ENCODE measurements around the gene NASP.

Gene NASP

GRCh38 chr1:45545019-45545493, 38.8 kb upstream of the NASP start:
- Histone ChIP-seq H3K27ac (no peak overlapping the region), H3K4me3 (no peak overlapping the region), H3K9ac (ENCODE audit: insufficient read length) (no peak overlapping the region)

DNA sequence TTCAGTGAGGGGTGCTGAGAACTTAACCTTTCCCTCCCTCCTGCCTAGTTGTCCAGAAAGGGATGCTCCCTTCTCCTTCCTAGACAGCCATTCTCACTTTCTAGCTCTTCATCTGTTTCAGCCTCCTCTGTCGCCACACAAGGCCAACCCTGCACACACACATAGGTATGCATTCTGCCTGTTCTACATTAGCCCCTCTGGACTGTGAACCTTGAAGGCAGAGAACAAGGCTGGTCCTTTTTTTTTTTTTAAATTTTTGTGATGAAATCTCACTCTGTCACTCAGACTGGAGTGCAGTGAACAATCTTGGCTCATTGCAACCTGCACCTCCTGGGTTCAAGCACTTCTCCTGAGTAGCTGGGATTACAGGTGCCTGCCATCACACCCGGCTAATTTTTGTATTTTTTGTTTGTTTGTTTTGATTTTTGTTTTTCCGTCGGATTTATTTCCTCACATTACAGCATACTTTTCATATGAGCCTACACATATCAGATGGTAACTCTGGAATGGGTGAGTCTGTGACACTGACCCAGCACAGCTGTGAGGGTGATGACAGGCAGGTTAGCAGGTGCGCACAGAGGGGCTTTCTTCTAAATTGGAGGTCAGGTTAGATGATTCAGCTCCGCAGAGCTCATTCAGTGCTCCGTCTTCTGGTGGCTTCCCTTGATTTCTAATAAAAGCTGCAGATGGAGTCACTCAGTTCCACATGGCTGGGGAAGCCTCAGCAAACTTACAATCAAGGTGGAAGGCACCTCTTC, 38.1 kb upstream of the NASP start:
- DNase-seq (ENCODE audit: low read depth, low spot score): no peak
- no peaks in the 10 kb centered on the region for H3K9me3 ChIP-seq (ENCODE audit: low read depth, low read length)
- H3K9ac ChIP-seq (ENCODE audit: insufficient read length): no peak overlapping the region
- no peaks in the 10 kb centered on the region for H3K36me3 ChIP-seq (ENCODE audit: insufficient read depth, low read length)
- no peak overlapping the region for H3K27ac ChIP-seq
- TF ChIP-seq EZH2 (IDR thresholded peaks at IDR 0.05) (no peak), POLR2AphosphoS5 (IDR thresholded peaks at IDR 0.05; ENCODE audit: borderline replicate concordance, low read depth, low read length) (no peak), FOXP2 (optimal IDR thresholded peaks at IDR 0.05; ENCODE audit: control extremely low read depth, extremely low read length, insufficient read depth) (no peak)
- no peak overlapping the region for H3K4me3 ChIP-seq

More at GRCh38 chr1:45545019-45545493, 38.8 kb upstream of the NASP start:
- no peaks in the 10 kb centered on the region for H3K9me3 ChIP-seq (ENCODE audit: low read depth, low read length)
- no peaks in the 10 kb centered on the region for H3K36me3 ChIP-seq (ENCODE audit: insufficient read depth, low read length)
- no peak for DNase-seq (ENCODE audit: low read depth, low spot score)
- TF ChIP-seq FOXP2 (optimal IDR thresholded peaks at IDR 0.05; ENCODE audit: control extremely low read depth, extremely low read length, insufficient read depth): no peak
- no peak for TF ChIP-seq EZH2 (IDR thresholded peaks at IDR 0.05)
- TF ChIP-seq POLR2AphosphoS5 (IDR thresholded peaks at IDR 0.05; ENCODE audit: borderline replicate concordance, low read depth, low read length): no peak

DNA sequence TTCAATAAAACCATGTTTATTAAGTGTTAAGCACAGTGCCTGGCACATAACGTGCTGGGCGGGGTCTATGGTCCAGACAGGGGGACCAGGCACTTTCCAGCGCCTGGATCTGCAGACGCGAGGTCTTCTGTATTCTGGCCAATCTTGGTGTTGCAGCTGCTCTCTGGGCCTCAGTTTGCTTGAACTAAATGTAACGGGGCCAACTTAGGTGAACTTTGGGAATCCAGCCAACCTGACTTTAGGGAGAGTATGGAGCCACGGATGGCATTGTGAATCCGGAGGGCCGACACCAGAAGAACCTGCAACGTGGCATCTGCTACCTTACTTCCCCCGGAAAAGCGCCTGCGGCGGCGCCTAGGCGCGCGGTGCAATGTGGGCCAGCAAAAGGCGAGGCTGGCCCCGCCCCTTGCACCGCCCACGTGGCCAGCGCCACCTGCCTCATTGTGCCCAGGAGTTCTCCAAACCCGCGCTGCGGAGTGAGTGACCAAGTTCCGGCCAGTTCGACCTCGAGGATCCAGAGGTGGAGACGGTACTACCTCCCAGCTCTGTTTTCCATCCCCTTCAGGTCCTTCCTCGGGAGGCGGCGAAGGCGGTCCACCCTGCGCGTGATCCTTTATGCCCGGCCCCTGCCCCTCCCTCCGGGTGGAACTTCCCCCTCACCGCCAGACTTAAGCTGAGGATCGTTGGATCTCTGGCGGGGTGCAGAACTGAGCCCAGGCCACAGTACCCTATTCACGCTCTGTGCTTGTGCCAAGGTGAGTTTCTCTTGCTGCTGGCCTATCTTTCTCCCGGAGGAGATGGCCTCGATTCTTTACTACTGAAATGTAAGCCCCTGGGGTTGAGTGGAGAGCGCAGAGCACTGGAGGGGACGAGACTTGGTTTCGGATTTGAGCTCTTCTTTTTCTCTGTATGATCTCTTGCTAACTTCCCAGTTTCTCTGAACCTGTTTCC, 33.2 kb upstream of the NASP start, which contains the start of gene AKR1A1:
Gene AKR1A1 (plus strand): TSS at position 426 of the 951 bp plus-strand sequence. CDS start 10,969 bp downstream, outside the sequence.
- H3K9me3 ChIP-seq (ENCODE audit: low read depth, low read length): no peaks in the 10 kb centered on the region
- H3K4me3 ChIP-seq: peak within 1 kb of the TSS; percentile 99
- no peak for DNase-seq (ENCODE audit: low read depth, low spot score)
- peaks cover 23% of the 10 kb centered on the region for H3K36me3 ChIP-seq (ENCODE audit: insufficient read depth, low read length)
- H3K9ac ChIP-seq (ENCODE audit: insufficient read length): peak within 1 kb of the TSS; percentile 95
- TF ChIP-seq POLR2AphosphoS5 (IDR thresholded peaks at IDR 0.05; ENCODE audit: borderline replicate concordance, low read depth, low read length): peak; percentile 98
- TF ChIP-seq EZH2 (IDR thresholded peaks at IDR 0.05): no peak
- H3K27ac ChIP-seq: peak within 1 kb of the TSS; percentile 76

DNA sequence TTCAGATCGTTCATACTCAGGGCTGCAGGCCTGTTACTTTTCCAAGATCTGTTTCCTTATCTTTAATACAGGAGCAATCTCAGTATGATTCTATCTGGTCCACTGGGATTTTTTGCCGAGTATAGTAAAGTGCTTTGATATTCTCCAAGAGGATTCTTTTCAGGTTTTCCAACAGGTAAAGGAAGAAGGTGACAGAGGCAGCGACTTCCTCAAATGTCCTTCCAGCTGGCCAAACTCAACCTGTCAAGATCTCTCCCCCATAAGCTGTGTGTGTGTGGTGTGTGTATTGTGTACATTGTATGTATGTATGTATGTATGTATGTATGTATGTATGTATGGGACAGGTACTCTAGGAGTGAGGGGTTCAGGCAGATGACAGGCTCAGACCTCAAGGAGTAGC, 32.2 kb upstream of the NASP start:
- no peak overlapping the region for H3K27ac ChIP-seq
- H3K4me3 ChIP-seq: peak overlapping the region; percentile 99
- DNase-seq (ENCODE audit: low read depth, low spot score): no peak
- peak overlapping the region; percentile 95 for H3K9ac ChIP-seq (ENCODE audit: insufficient read length)
- TF ChIP-seq POLR2AphosphoS5 (IDR thresholded peaks at IDR 0.05; ENCODE audit: borderline replicate concordance, low read depth, low read length) (no peak), FOXP2 (optimal IDR thresholded peaks at IDR 0.05; ENCODE audit: control extremely low read depth, extremely low read length, insufficient read depth) (no peak), EZH2 (IDR thresholded peaks at IDR 0.05) (no peak)
- no peaks in the 10 kb centered on the region for H3K9me3 ChIP-seq (ENCODE audit: low read depth, low read length)
- H3K36me3 ChIP-seq (ENCODE audit: insufficient read depth, low read length): peaks cover 29% of the 10 kb centered on the region

GRCh38 chr1:45552331-45552730, 31.5 kb upstream of the NASP start:
- H3K36me3 ChIP-seq (ENCODE audit: insufficient read depth, low read length): peaks cover 29% of the 10 kb centered on the region
- H3K27ac ChIP-seq: no peak overlapping the region
- peak overlapping the region; percentile 99 for H3K4me3 ChIP-seq
- H3K9ac ChIP-seq (ENCODE audit: insufficient read length): peak overlapping the region; percentile 95
- TF ChIP-seq FOXP2 (optimal IDR thresholded peaks at IDR 0.05; ENCODE audit: control extremely low read depth, extremely low read length, insufficient read depth) (no peak), POLR2AphosphoS5 (IDR thresholded peaks at IDR 0.05; ENCODE audit: borderline replicate concordance, low read depth, low read length) (no peak), EZH2 (IDR thresholded peaks at IDR 0.05) (no peak)
- H3K9me3 ChIP-seq (ENCODE audit: low read depth, low read length): no peaks in the 10 kb centered on the region
- DNase-seq (ENCODE audit: low read depth, low spot score): no peak

GRCh38 chr1:45554198-45554597, 29.6 kb upstream of the NASP start:
- TF ChIP-seq POLR2AphosphoS5 (IDR thresholded peaks at IDR 0.05; ENCODE audit: borderline replicate concordance, low read depth, low read length) (no peak), FOXP2 (optimal IDR thresholded peaks at IDR 0.05; ENCODE audit: control extremely low read depth, extremely low read length, insufficient read depth) (no peak), EZH2 (IDR thresholded peaks at IDR 0.05) (no peak)
- H3K9ac ChIP-seq (ENCODE audit: insufficient read length): no peak overlapping the region
- no peak overlapping the region for H3K27ac ChIP-seq
- H3K36me3 ChIP-seq (ENCODE audit: insufficient read depth, low read length): peaks cover 34% of the 10 kb centered on the region
- no peaks in the 10 kb centered on the region for H3K9me3 ChIP-seq (ENCODE audit: low read depth, low read length)
- DNase-seq (ENCODE audit: low read depth, low spot score): no peak
- no peak overlapping the region for H3K4me3 ChIP-seq

GRCh38 chr1:45557422-45557944, 26.4 kb upstream of the NASP start:
- no peak for DNase-seq (ENCODE audit: low read depth, low spot score)
- no peak overlapping the region for H3K4me3 ChIP-seq
- no peak for TF ChIP-seq EZH2 (IDR thresholded peaks at IDR 0.05)
- H3K36me3 ChIP-seq (ENCODE audit: insufficient read depth, low read length): peaks cover 48% of the 10 kb centered on the region
- no peak overlapping the region for H3K9ac ChIP-seq (ENCODE audit: insufficient read length)
- no peaks in the 10 kb centered on the region for H3K9me3 ChIP-seq (ENCODE audit: low read depth, low read length)
- no peak overlapping the region for H3K27ac ChIP-seq

- Histone ChIP-seq H3K9me3 (ENCODE audit: low read depth, low read length) (no peaks in the 10 kb centered on the region), H3K4me3 (no peak overlapping the region), H3K27ac (no peak overlapping the region), H3K9ac (ENCODE audit: insufficient read length) (no peak overlapping the region), H3K36me3 (ENCODE audit: insufficient read depth, low read length) (peaks cover 67% of the 10 kb centered on the region)
- DNase-seq (ENCODE audit: low read depth, low spot score): no peak
- TF ChIP-seq POLR2AphosphoS5 (IDR thresholded peaks at IDR 0.05; ENCODE audit: borderline replicate concordance, low read depth, low read length): no peak
- TF ChIP-seq EZH2 (IDR thresholded peaks at IDR 0.05): no peak
- no peak for TF ChIP-seq FOXP2 (optimal IDR thresholded peaks at IDR 0.05; ENCODE audit: control extremely low read depth, extremely low read length, insufficient read depth)
Observed at GRCh38 chr1:45563843-45564242, 20.0 kb upstream of the NASP start.

Measured in SK-N-MC (cell line).